ENCODE results near the gene CERS2.

GRCh38 chr1:150967936-150968335 is 6.7 kb downstream of the CERS2 start:
- no peak for TF ChIP-seq RAD21 (CRISPR knock-in tag; IDR thresholded peaks at IDR 0.05)
- TF ChIP-seq PCBP1 (IDR thresholded peaks at IDR 0.05; ENCODE audit: borderline replicate concordance, low read depth, low read length) = no peak
- TF ChIP-seq NR2F1 (CRISPR knock-in tag; IDR thresholded peaks at IDR 0.05) = no peak
- TF ChIP-seq POLR2A (IDR thresholded peaks at IDR 0.05; ENCODE audit: insufficient read depth in 1 of 2, low read depth in 2 of 2, low read length in 2 of 2) = no peak
- no peak for TF ChIP-seq KLF16 (CRISPR knock-in tag; IDR thresholded peaks at IDR 0.05)
- no peak for TF ChIP-seq ZNF253 (CRISPR knock-in tag; IDR thresholded peaks at IDR 0.05; ENCODE audit: borderline replicate concordance)
- no peak for TF ChIP-seq HCFC1 (IDR thresholded peaks at IDR 0.05; ENCODE audit: low read depth, low read length)
- TF ChIP-seq SRSF9 (IDR thresholded peaks at IDR 0.05; ENCODE audit: borderline replicate concordance, insufficient read depth, low read depth, low read length, poor library complexity, severe bottlenecking) = no peak
- TF ChIP-seq KDM3A (CRISPR knock-in tag; IDR thresholded peaks at IDR 0.05; ENCODE audit: low read depth) = no peak
- TF ChIP-seq CBFB (CRISPR knock-in tag; IDR thresholded peaks at IDR 0.05) = no peak
- no peak for TF ChIP-seq USF2 (IDR thresholded peaks at IDR 0.05; ENCODE audit: low read depth, low read length)
- no peak for TF ChIP-seq USF2 (CRISPR knock-in tag; IDR thresholded peaks at IDR 0.05; ENCODE audit: borderline replicate concordance)
- no peak for TF ChIP-seq MYPOP (CRISPR knock-in tag; IDR thresholded peaks at IDR 0.05)
